HCT116 (cell line): Measurements from ENCODE around the gene KLK1. TPM values are rescaled to one million over a fixed set of nuclear protein-coding genes. Genes with fewer than 3 reads are reported as not detected.
"Not testable (repeated sequence)": the region's sequence is repeated elsewhere in the genome, so short reads cannot be mapped to it uniquely, and the experiment has no call there.

ENCODE experiments used
- ATAC-seq: fragments of 200-7000 bp; cut with Tn5 transposase; 2 replicates; pipeline ENCODE4 v1.9.1; 2020; ENCODE audit warnings: mild to moderate bottlenecking, moderate library complexity
- BruUV-seq: library from RNA; stranded (reverse); fragments of 400-500 nt; replicated peaks from 2 replicates; lab custom pipeline; 2021; lab: Mats Ljungman, UMichigan
- CTCF ChIA-PET: fragments of 300-600 bp; sonication (Branson Sonifier 250); formaldehyde crosslinking; loops from one replicate; lab custom pipeline; 2021; ENCODE audit warnings: antibody characterized with exemption; lab: Charles Lee
- POLR2A ChIA-PET: fragments of 300-600, 350-600 bp; sonication (Branson Sonifier 250); formaldehyde crosslinking; loops from one replicate; lab custom pipeline; 2021; ENCODE audit warnings: antibody characterized with exemption; lab: Charles Lee
- RAD21 ChIA-PET, 2 experiments: fragments of 300-600 bp; sonication (Branson Sonifier 250); formaldehyde crosslinking; loops; one replicate each; lab custom pipeline; 2023; ENCODE audit warnings: low total read pairs in 2 of 2; ENCODE audit not compliant: uncharacterized antibody in 2 of 2, unreplicated experiment in 2 of 2, low non-redundant PET in 1 of 2; lab: Charles Lee
- DNase-seq: peaks from one replicate; pipeline ENCODE4 v3.0.0-alpha.2; 2010; ENCODE audit warnings: low read depth, low spot score
- H2AFZ ChIP-seq: fragments of 200-600 bp; shearing (Covaris generic), sonication (generic); 2 replicates; pipeline ENCODE4 v1.6.1; 2017; ENCODE audit warnings: low read depth, mixed run types, mixed read lengths, antibody characterized with exemption, low read length; ENCODE audit not compliant: poor library complexity, severe bottlenecking
- H3K27ac ChIP-seq: 2 replicates; pipeline ENCODE4 v1.5.1; 2012; ENCODE audit warnings: low read depth, low read length
- H3K27me3 ChIP-seq: fragments of 200-600 bp; sonication (generic); 2 replicates; pipeline ENCODE4 v1.6.1; 2016; ENCODE audit warnings: mixed run types, low read length, mixed read lengths; ENCODE audit not compliant: insufficient read depth
- H3K36me3 ChIP-seq, 2 experiments: fragments of 200-500 bp in 1 of 2; fragments of 200-600 bp in 1 of 2; sonication (Bioruptor generic) in 1 of 2; sonication (generic) in 1 of 2; 2 replicates each; pipeline versions ENCODE4 v1.5.1 to v1.6.1; 2014 to 2016; ENCODE audit warnings: low read length in 2 of 2, inconsistent platforms in 1 of 2, mixed read lengths in 1 of 2, mixed run types in 1 of 2; ENCODE audit not compliant: insufficient read depth in 2 of 2, control insufficient read depth in 1 of 2
- H3K4me1 ChIP-seq, 2 experiments: fragments of 200-600 bp in 1 of 2; sonication (generic) in 1 of 2; 2 replicates each; pipeline versions ENCODE4 v1.5.1 to v1.6.1; 2012 to 2017; ENCODE audit warnings: low read length in 2 of 2, inconsistent platforms in 1 of 2, mild to moderate bottlenecking in 1 of 2, mixed read lengths in 1 of 2, mixed run types in 1 of 2, moderate library complexity in 1 of 2; ENCODE audit not compliant: insufficient read depth in 2 of 2, control insufficient read depth in 1 of 2
- H3K4me2 ChIP-seq: fragments of 200-600 bp; sonication (generic); 2 replicates; pipeline ENCODE4 v1.6.1; 2017; ENCODE audit warnings: mixed run types, low read length, mixed read lengths
- H3K4me3 ChIP-seq, 2 experiments: fragments of 200-600 bp in 1 of 2; sonication (generic) in 1 of 2; replicated peaks in 1 of 2; 2 replicates each; pipeline ENCODE4 v1.5.1; 2011 to 2016; ENCODE audit warnings: low read length in 2 of 2, control low read depth in 1 of 2, low read depth in 1 of 2, mild to moderate bottlenecking in 1 of 2, mixed read lengths in 1 of 2, mixed run types in 1 of 2
- H3K79me2 ChIP-seq: fragments of 200-600 bp; sonication (generic); 2 replicates; pipeline ENCODE4 v1.6.1; 2017; ENCODE audit warnings: mild to moderate bottlenecking, mixed run types, low read length, moderate library complexity, mixed read lengths; ENCODE audit not compliant: insufficient read depth
- H3K9ac ChIP-seq: fragments of 200-600 bp; sonication (generic); 2 replicates; pipeline ENCODE4 v1.6.1; 2016; ENCODE audit warnings: low read length, mixed read lengths
- H3K9me2 ChIP-seq: fragments of 200-600 bp; sonication (generic), shearing (Covaris generic); 2 replicates; pipeline ENCODE4 v1.6.1; 2017; ENCODE audit warnings: mixed run types, mild to moderate bottlenecking, moderate library complexity; ENCODE audit not compliant: insufficient read depth
- H3K9me3 ChIP-seq, 2 experiments: fragments of 200-500 bp in 1 of 2; fragments of 200-600 bp in 1 of 2; sonication (Bioruptor generic) in 1 of 2; sonication (generic) in 1 of 2; 2 replicates each; pipeline ENCODE4 v1.6.1; 2014 to 2017; ENCODE audit warnings: low read length in 2 of 2, mixed read lengths in 2 of 2, inconsistent platforms in 1 of 2, low read depth in 1 of 2, mild to moderate bottlenecking in 1 of 2, mixed run types in 1 of 2, moderate library complexity in 1 of 2; ENCODE audit not compliant: control insufficient read depth in 1 of 2, insufficient read depth in 1 of 2
- H4K20me1 ChIP-seq: fragments of 200-600 bp; sonication (generic), shearing (Covaris generic); 2 replicates; pipeline ENCODE4 v1.6.1; 2017; ENCODE audit warnings: mixed run types, mild to moderate bottlenecking, moderate library complexity; ENCODE audit not compliant: insufficient read depth
- CBX3 ChIP-seq: IDR thresholded peaks from 2 replicates; pipeline ENCODE4 v1.6.1; 2012; ENCODE audit warnings: low read depth
- CTCF ChIP-seq, 3 experiments: fragments of 200-600 bp in 1 of 3; sonication (generic) in 1 of 3; IDR thresholded peaks in 2 of 3; conservative IDR thresholded peaks in 1 of 3; 2 replicates each; pipeline ENCODE4 v1.5.1; 2012 to 2017; ENCODE audit warnings: low read depth in 2 of 3, low read length in 2 of 3, antibody characterized with exemption in 1 of 3, borderline replicate concordance in 1 of 3, control low read depth in 1 of 3, mild to moderate bottlenecking in 1 of 3, mixed read lengths in 1 of 3, mixed run types in 1 of 3, moderate library complexity in 1 of 3; ENCODE audit not compliant: insufficient read depth in 1 of 3
- EGR1 ChIP-seq: IDR thresholded peaks from 2 replicates; pipeline ENCODE4 v1.6.1; 2012; ENCODE audit warnings: low read depth
- EZH2phosphoT487 ChIP-seq: fragments of 200-600 bp; IDR thresholded peaks from 2 replicates; pipeline ENCODE4 v1.6.1; 2018; ENCODE audit warnings: antibody characterized with exemption, borderline replicate concordance
- FOSL1 ChIP-seq: IDR thresholded peaks from 2 replicates; pipeline ENCODE4 v1.6.1; 2012; ENCODE audit warnings: low read depth
- JUND ChIP-seq: IDR thresholded peaks from 2 replicates; pipeline ENCODE4 v1.6.1; 2012
- POLR2A ChIP-seq: IDR thresholded peaks from 2 replicates; pipeline ENCODE4 v1.7.0; 2011; ENCODE audit warnings: borderline replicate concordance; ENCODE audit not compliant: insufficient read depth, insufficient read length; ENCODE audit errors: extremely low read depth
- SP1 ChIP-seq: IDR thresholded peaks from 2 replicates; pipeline ENCODE4 v1.6.1; 2012; ENCODE audit warnings: low read depth
- TCF7L2 ChIP-seq: IDR thresholded peaks from 2 replicates; pipeline ENCODE4 v1.7.0; 2011; ENCODE audit warnings: borderline replicate concordance, inconsistent platforms; ENCODE audit not compliant: insufficient read depth, insufficient read length; ENCODE audit errors: extremely low read depth
- YY1 ChIP-seq: IDR thresholded peaks from 2 replicates; pipeline ENCODE4 v1.6.1; 2011; ENCODE audit warnings: low read length, low read depth, moderate library complexity, mild to moderate bottlenecking; ENCODE audit not compliant: insufficient replicate concordance; ENCODE audit errors: extremely low read depth
- ZNF274 ChIP-seq: fragments of 200-500 bp; sonication (Bioruptor generic); IDR thresholded peaks from 2 replicates; pipeline ENCODE4 v1.6.1; 2014; ENCODE audit warnings: mild to moderate bottlenecking, low read depth, low read length, inconsistent platforms
- intact Hi-C: fragments of 100-400 bp; cut with micrococcal nuclease; formaldehyde crosslinking; loops from 2 replicates; pipeline ENCODE4 v1.10.0; 2022
- total RNA-seq: library from RNA; stranded (reverse); gene quantifications from one replicate; pipeline ENCODE4 v1.2.1, GENCODE V29; 2021; ENCODE audit not compliant: unreplicated experiment
- TF ChIP-seq, protein P1 (sequence below): IDR thresholded peaks from 2 replicates; pipeline ENCODE4 v1.6.1; 2011; ENCODE audit warnings: mild to moderate bottlenecking, low read length, moderate library complexity; ENCODE audit not compliant: insufficient replicate concordance; ENCODE audit errors: extremely low read depth
- TF ChIP-seq, protein P2 (sequence below): IDR thresholded peaks from 2 replicates; pipeline ENCODE4 v1.6.1; 2012
- TF ChIP-seq, protein P3 (sequence below): IDR thresholded peaks from 2 replicates; pipeline ENCODE4 v1.6.1; 2012

Gene KLK1
- total RNA-seq, 1 experiment from 2014 or later: 3.3 TPM

GRCh38 chr19:50776131-50776530, 47.5 kb downstream of the KLK1 start:
- intact Hi-C loops: no loop called here
- ChIA-PET POLR2A (no interaction called here), CTCF (interaction anchor here (2.8 kb wide), 1 partner anchor 72 kb away, joined by 13 read pairs; no protein-coding TSS in a partner anchor), RAD21 (no interaction called here)
- Histone ChIP-seq H3K4me3 (no peak overlapping the region), H3K4me2 (no peak overlapping the region), H3K27me3 (peaks cover 14% of the 10 kb centered on the region; the same call in 1 of the 2 replicates), H2AFZ (no peak overlapping the region), H3K79me2 (no peaks in the 10 kb centered on the region), H3K4me1 (peaks cover 6 to 20% of the 10 kb centered on the region in 2 experiments; a peak in 3 of 4 replicates), H3K36me3 (no peaks in the 10 kb centered on the region), H3K9ac (no peak overlapping the region), H4K20me1 (no peaks in the 10 kb centered on the region), H3K9me2 (no peaks in the 10 kb centered on the region), H3K9me3 (no peaks in the 10 kb centered on the region), H3K27ac (no peak overlapping the region)
- no peak for ATAC-seq
- DNase-seq: no peak
- TF ChIP-seq ZNF274 (no peak), YY1 (no peak), CBX3 (no peak), CTCF (IDR thresholded peaks at IDR 0.05 in 2 of 3, conservative IDR thresholded peaks at IDR 0.05 in 1 of 3; ENCODE audit: borderline replicate concordance in 1 of 3, insufficient read depth in 1 of 3, low read depth in 2 of 3, low read length in 2 of 3) (no peak), FOSL1 (no peak), SP1 (no peak), EZH2phosphoT487 (no peak), EGR1 (no peak), JUND (no peak), TCF7L2 (no peak), POLR2A (no peak)
- TF ChIP-seq, protein P1, sequence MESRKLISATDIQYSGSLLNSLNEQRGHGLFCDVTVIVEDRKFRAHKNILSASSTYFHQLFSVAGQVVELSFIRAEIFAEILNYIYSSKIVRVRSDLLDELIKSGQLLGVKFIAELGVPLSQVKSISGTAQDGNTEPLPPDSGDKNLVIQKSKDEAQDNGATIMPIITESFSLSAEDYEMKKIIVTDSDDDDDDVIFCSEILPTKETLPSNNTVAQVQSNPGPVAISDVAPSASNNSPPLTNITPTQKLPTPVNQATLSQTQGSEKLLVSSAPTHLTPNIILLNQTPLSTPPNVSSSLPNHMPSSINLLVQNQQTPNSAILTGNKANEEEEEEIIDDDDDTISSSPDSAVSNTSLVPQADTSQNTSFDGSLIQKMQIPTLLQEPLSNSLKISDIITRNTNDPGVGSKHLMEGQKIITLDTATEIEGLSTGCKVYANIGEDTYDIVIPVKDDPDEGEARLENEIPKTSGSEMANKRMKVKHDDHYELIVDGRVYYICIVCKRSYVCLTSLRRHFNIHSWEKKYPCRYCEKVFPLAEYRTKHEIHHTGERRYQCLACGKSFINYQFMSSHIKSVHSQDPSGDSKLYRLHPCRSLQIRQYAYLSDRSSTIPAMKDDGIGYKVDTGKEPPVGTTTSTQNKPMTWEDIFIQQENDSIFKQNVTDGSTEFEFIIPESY: no peak
- TF ChIP-seq, protein P2, sequence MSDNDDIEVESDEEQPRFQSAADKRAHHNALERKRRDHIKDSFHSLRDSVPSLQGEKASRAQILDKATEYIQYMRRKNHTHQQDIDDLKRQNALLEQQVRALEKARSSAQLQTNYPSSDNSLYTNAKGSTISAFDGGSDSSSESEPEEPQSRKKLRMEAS: no peak
- TF ChIP-seq, protein P3, sequence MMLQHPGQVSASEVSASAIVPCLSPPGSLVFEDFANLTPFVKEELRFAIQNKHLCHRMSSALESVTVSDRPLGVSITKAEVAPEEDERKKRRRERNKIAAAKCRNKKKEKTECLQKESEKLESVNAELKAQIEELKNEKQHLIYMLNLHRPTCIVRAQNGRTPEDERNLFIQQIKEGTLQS: no peak
- no TSS peak for BruUV-seq

- H3K9me3 ChIP-seq, H3K27ac ChIP-seq, H2AFZ ChIP-seq, DNase-seq, H3K36me3 ChIP-seq, H3K4me3 ChIP-seq, H3K4me2 ChIP-seq, H3K79me2 ChIP-seq, H3K9me2 ChIP-seq, ATAC-seq, H4K20me1 ChIP-seq, RAD21 ChIA-PET, POLR2A ChIA-PET, BruUV-seq, H3K9ac ChIP-seq, intact Hi-C loops: not testable (repeated sequence)
- Histone ChIP-seq H3K27me3 (peaks cover 10% of the 10 kb centered on the region; the same call in 1 of the 2 replicates), H3K4me1 (peaks cover 6 to 14% of the 10 kb centered on the region in 2 experiments; a peak in 3 of 4 replicates)
- CTCF ChIA-PET: interaction anchor here (1.4 kb wide), 1 partner anchor 68 kb away, joined by 3 read pairs; no protein-coding TSS in a partner anchor
Observed at GRCh38 chr19:50773454-50773853, 50.1 kb downstream of the KLK1 start.
